ENCODE measurements around the gene LPCAT3.

Gene LPCAT3

GRCh38 chr12:7004840-7005239 is 13.4 kb downstream of the LPCAT3 start:
- H3K4me3 ChIP-seq (ENCODE audit: insufficient read depth, low read depth, low read length, poor library complexity, severe bottlenecking) = no peak overlapping the region
- H3K27ac ChIP-seq (ENCODE audit: insufficient read depth, low read length, poor library complexity, severe bottlenecking) = no peak overlapping the region
- no peaks in the 10 kb centered on the region for H3K9me3 ChIP-seq (ENCODE audit: control insufficient read depth, low read length)
- H3K27me3 ChIP-seq (replicated peaks; ENCODE audit: control insufficient read depth, insufficient read depth, low read length, poor library complexity, severe bottlenecking) = no peaks in the 10 kb centered on the region
- no peaks in the 10 kb centered on the region for H3K4me1 ChIP-seq (ENCODE audit: control insufficient read depth, insufficient read depth, low read length, poor library complexity, severe bottlenecking)
- no peak for DNase-seq
- peaks cover 16% of the 10 kb centered on the region for H3K36me3 ChIP-seq (ENCODE audit: control insufficient read depth, insufficient read depth, low read length)

GRCh38 chr12:7004287-7004803 is 13.9 kb downstream of the LPCAT3 start:
- Histone ChIP-seq H3K27ac (ENCODE audit: insufficient read depth, low read length, poor library complexity, severe bottlenecking) (no peak overlapping the region), H3K27me3 (replicated peaks; ENCODE audit: control insufficient read depth, insufficient read depth, low read length, poor library complexity, severe bottlenecking) (no peaks in the 10 kb centered on the region), H3K4me3 (ENCODE audit: insufficient read depth, low read depth, low read length, poor library complexity, severe bottlenecking) (no peak overlapping the region), H3K4me1 (ENCODE audit: control insufficient read depth, insufficient read depth, low read length, poor library complexity, severe bottlenecking) (no peaks in the 10 kb centered on the region), H3K9me3 (ENCODE audit: control insufficient read depth, low read length) (no peaks in the 10 kb centered on the region), H3K36me3 (ENCODE audit: control insufficient read depth, insufficient read depth, low read length) (peaks cover 13% of the 10 kb centered on the region)
- DNase-seq = no peak

- no peaks in the 10 kb centered on the region for H3K9me3 ChIP-seq (ENCODE audit: control insufficient read depth, low read length)
- DNase-seq = no peak
- no peaks in the 10 kb centered on the region for H3K27me3 ChIP-seq (replicated peaks; ENCODE audit: control insufficient read depth, insufficient read depth, low read length, poor library complexity, severe bottlenecking)
- H3K4me3 ChIP-seq (ENCODE audit: insufficient read depth, low read depth, low read length, poor library complexity, severe bottlenecking) = no peak overlapping the region
- H3K27ac ChIP-seq (ENCODE audit: insufficient read depth, low read length, poor library complexity, severe bottlenecking) = no peak overlapping the region
- H3K36me3 ChIP-seq (ENCODE audit: control insufficient read depth, insufficient read depth, low read length) = peaks cover 6% of the 10 kb centered on the region
- no peaks in the 10 kb centered on the region for H3K4me1 ChIP-seq (ENCODE audit: control insufficient read depth, insufficient read depth, low read length, poor library complexity, severe bottlenecking)
Observed at GRCh38 chr12:7001921-7002591, 16.2 kb downstream of the LPCAT3 start.

GRCh38 chr12:6998715-6999451 is 19.4 kb downstream of the LPCAT3 start:
- no peaks in the 10 kb centered on the region for H3K9me3 ChIP-seq (ENCODE audit: control insufficient read depth, low read length)

GRCh38 chr12:6996040-6996441 is 22.2 kb downstream of the LPCAT3 start:
- H3K36me3 ChIP-seq (ENCODE audit: control insufficient read depth, insufficient read depth, low read length) = peaks cover 3% of the 10 kb centered on the region
- H3K4me3 ChIP-seq (ENCODE audit: insufficient read depth, low read depth, low read length, poor library complexity, severe bottlenecking) = no peak overlapping the region
- no peak for DNase-seq
- H3K9me3 ChIP-seq (ENCODE audit: control insufficient read depth, low read length) = no peaks in the 10 kb centered on the region
- H3K27ac ChIP-seq (ENCODE audit: insufficient read depth, low read length, poor library complexity, severe bottlenecking) = no peak overlapping the region
- H3K4me1 ChIP-seq (ENCODE audit: control insufficient read depth, insufficient read depth, low read length, poor library complexity, severe bottlenecking) = no peaks in the 10 kb centered on the region
- H3K27me3 ChIP-seq (replicated peaks; ENCODE audit: control insufficient read depth, insufficient read depth, low read length, poor library complexity, severe bottlenecking) = no peaks in the 10 kb centered on the region

More at GRCh38 chr12:6998715-6999451, 19.4 kb downstream of the LPCAT3 start:
- DNase-seq = no peak
- Histone ChIP-seq H3K36me3 (ENCODE audit: control insufficient read depth, insufficient read depth, low read length) (peaks cover 3% of the 10 kb centered on the region), H3K27me3 (replicated peaks; ENCODE audit: control insufficient read depth, insufficient read depth, low read length, poor library complexity, severe bottlenecking) (no peaks in the 10 kb centered on the region), H3K27ac (ENCODE audit: insufficient read depth, low read length, poor library complexity, severe bottlenecking) (no peak overlapping the region), H3K4me3 (ENCODE audit: insufficient read depth, low read depth, low read length, poor library complexity, severe bottlenecking) (no peak overlapping the region), H3K4me1 (ENCODE audit: control insufficient read depth, insufficient read depth, low read length, poor library complexity, severe bottlenecking) (no peaks in the 10 kb centered on the region)

- peaks cover 15% of the 10 kb centered on the region for H3K36me3 ChIP-seq (ENCODE audit: control insufficient read depth, insufficient read depth, low read length)
- H3K9me3 ChIP-seq (ENCODE audit: control insufficient read depth, low read length) = no peaks in the 10 kb centered on the region
- DNase-seq = no peak
- no peak overlapping the region for H3K27ac ChIP-seq (ENCODE audit: insufficient read depth, low read length, poor library complexity, severe bottlenecking)
- no peaks in the 10 kb centered on the region for H3K4me1 ChIP-seq (ENCODE audit: control insufficient read depth, insufficient read depth, low read length, poor library complexity, severe bottlenecking)
- no peaks in the 10 kb centered on the region for H3K27me3 ChIP-seq (replicated peaks; ENCODE audit: control insufficient read depth, insufficient read depth, low read length, poor library complexity, severe bottlenecking)
- H3K4me3 ChIP-seq (ENCODE audit: insufficient read depth, low read depth, low read length, poor library complexity, severe bottlenecking) = no peak overlapping the region
Observed at GRCh38 chr12:6987956-6988553, 30.2 kb downstream of the LPCAT3 start.

- Histone ChIP-seq H3K27ac (ENCODE audit: insufficient read depth, low read length, poor library complexity, severe bottlenecking) (no peak overlapping the region), H3K27me3 (replicated peaks; ENCODE audit: control insufficient read depth, insufficient read depth, low read length, poor library complexity, severe bottlenecking) (no peaks in the 10 kb centered on the region), H3K4me1 (ENCODE audit: control insufficient read depth, insufficient read depth, low read length, poor library complexity, severe bottlenecking) (no peaks in the 10 kb centered on the region), H3K36me3 (ENCODE audit: control insufficient read depth, insufficient read depth, low read length) (peaks cover 39% of the 10 kb centered on the region), H3K4me3 (ENCODE audit: insufficient read depth, low read depth, low read length, poor library complexity, severe bottlenecking) (no peak overlapping the region), H3K9me3 (ENCODE audit: control insufficient read depth, low read length) (no peaks in the 10 kb centered on the region)
- no peak for DNase-seq
Observed at GRCh38 chr12:6982532-6982931, 35.7 kb downstream of the LPCAT3 start.

- Histone ChIP-seq H3K27ac (ENCODE audit: insufficient read depth, low read length, poor library complexity, severe bottlenecking) (no peak overlapping the region), H3K36me3 (ENCODE audit: control insufficient read depth, insufficient read depth, low read length) (peaks cover 49% of the 10 kb centered on the region), H3K4me3 (ENCODE audit: insufficient read depth, low read depth, low read length, poor library complexity, severe bottlenecking) (no peak overlapping the region), H3K4me1 (ENCODE audit: control insufficient read depth, insufficient read depth, low read length, poor library complexity, severe bottlenecking) (no peaks in the 10 kb centered on the region), H3K27me3 (replicated peaks; ENCODE audit: control insufficient read depth, insufficient read depth, low read length, poor library complexity, severe bottlenecking) (no peaks in the 10 kb centered on the region), H3K9me3 (ENCODE audit: control insufficient read depth, low read length) (no peaks in the 10 kb centered on the region)
- no peak for DNase-seq
Observed at GRCh38 chr12:6981152-6982052, 36.9 kb downstream of the LPCAT3 start.

GRCh38 chr12:6980740-6981139 is 37.5 kb downstream of the LPCAT3 start:
- H3K27ac ChIP-seq (ENCODE audit: insufficient read depth, low read length, poor library complexity, severe bottlenecking) = no peak overlapping the region
- no peak overlapping the region for H3K4me3 ChIP-seq (ENCODE audit: insufficient read depth, low read depth, low read length, poor library complexity, severe bottlenecking)
- H3K4me1 ChIP-seq (ENCODE audit: control insufficient read depth, insufficient read depth, low read length, poor library complexity, severe bottlenecking) = no peaks in the 10 kb centered on the region
- H3K36me3 ChIP-seq (ENCODE audit: control insufficient read depth, insufficient read depth, low read length) = peaks cover 56% of the 10 kb centered on the region
- DNase-seq = no peak
- H3K27me3 ChIP-seq (replicated peaks; ENCODE audit: control insufficient read depth, insufficient read depth, low read length, poor library complexity, severe bottlenecking) = no peaks in the 10 kb centered on the region
- H3K9me3 ChIP-seq (ENCODE audit: control insufficient read depth, low read length) = no peaks in the 10 kb centered on the region
